H1 (cell line): Measurements from ENCODE around the gene VSIG2. TPM values are rescaled to one million over a fixed set of nuclear protein-coding genes. Genes with fewer than 3 reads are reported as not detected.

ENCODE experiments used
- TCF12 ChIP-seq: IDR thresholded peaks from 2 replicates; pipeline ENCODE4 v1.6.1; 2011; ENCODE audit warnings: low read depth, mild to moderate bottlenecking, low read length
- TEAD4 ChIP-seq: IDR thresholded peaks from 2 replicates; pipeline ENCODE4 v1.6.1; 2012; ENCODE audit warnings: low read depth, low read length, inconsistent platforms, mixed read lengths
- YY1 ChIP-seq: IDR thresholded peaks from 2 replicates; pipeline ENCODE4 v1.6.1; 2011; ENCODE audit warnings: low read depth, mild to moderate bottlenecking, low read length
- polyA plus RNA-seq, 7 experiments: library from polyadenylated mRNA; depleted of rRNA in 3 of 7; stranded (reverse) in 5 of 7; unstranded in 2 of 7; fragments of >200 nt in 5 of 7; fragments of 200-250 nt in 2 of 7; gene quantifications; 1 replicate in 5 of 7; 2 replicates in 1 of 7; 4 replicates in 1 of 7; pipeline versions ENCODE4 v1.2.1 to v1.2.3, GENCODE V29; 2011 to 2013; ENCODE audit warnings: missing spikeins in 2 of 7, mixed read lengths in 2 of 7
- total RNA-seq: library from RNA; stranded (reverse); fragmentation: NEBNext Ultra II Directional; extraction: Animal tissue kit (Norgen Biotek cat#: 25700); gene quantifications from 2 replicates; pipeline ENCODE4 v1.2.1, GENCODE V29; 2021

Gene VSIG2
- total and polyA plus RNA-seq, 2 of the 8 experiments (the other 6 are each of a cell fraction or from before 2014, with no cell fraction given) = 0.18 TPM; not detected in 1

DNA sequence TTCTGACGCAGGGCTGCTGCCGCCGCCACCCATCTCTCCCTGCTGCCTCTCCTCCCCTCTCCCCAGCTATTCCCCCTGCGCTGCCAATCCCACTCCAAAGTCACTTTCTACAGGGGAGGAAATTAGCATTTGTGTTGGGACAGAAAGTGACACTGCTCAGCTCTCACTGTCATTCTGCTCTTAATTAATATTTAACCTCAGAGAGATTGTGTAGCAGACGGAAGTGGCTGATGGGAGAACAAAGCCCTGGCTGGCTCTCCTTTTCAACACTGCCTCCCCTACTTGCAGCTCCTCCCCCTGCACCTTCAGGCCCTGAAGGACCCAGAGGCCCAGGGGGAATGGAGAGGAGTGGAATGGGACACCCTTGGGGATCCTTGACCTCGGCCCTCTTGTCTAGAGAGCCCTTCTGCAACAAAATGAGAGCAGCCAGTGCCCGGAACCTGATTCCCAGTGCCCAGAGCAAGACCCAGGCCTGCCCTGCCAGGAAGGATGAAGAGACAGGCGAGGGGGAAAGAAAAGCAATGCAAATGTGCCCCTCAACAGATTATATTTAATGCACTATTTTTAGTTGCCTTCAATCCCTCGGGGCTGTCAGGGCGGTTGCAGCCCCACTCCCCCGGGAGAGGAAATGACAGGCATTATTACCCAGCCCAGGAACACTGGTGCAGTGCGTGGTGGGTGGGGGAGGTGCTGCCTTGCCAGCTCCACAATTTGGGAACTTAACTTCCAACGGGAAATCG, 26.9 kb downstream of the VSIG2 start (continued):
- TF ChIP-seq TCF12 (no peak), TEAD4 (no peak), YY1 (no peak)
